Thyroid gland (tissue), 4 donors: ENCODE data around the gene PDE4B. TPM values are rescaled to one million over a fixed set of nuclear protein-coding genes. Genes with fewer than 3 reads are reported as not detected.

Source experiments
- DNase-seq, 2 donors: peaks; one replicate each; pipeline ENCODE4 v3.0.0-alpha.2; 2019
- H3K27ac ChIP-seq, 3 donors: fragments of 200-600 bp; sonication (generic); 1 replicate in 2 of 3; 2 replicates in 1 of 3; pipeline ENCODE4 v1.5.1; 2016 to 2019; ENCODE audit warnings: mild to moderate bottlenecking in 1 of 3, moderate library complexity in 1 of 3
- H3K27me3 ChIP-seq: fragments of 200-600 bp; sonication (generic); one replicate; pipeline ENCODE4 v1.5.1; 2019
- H3K36me3 ChIP-seq, 2 donors: fragments of 200-600 bp; sonication (generic); one replicate each; pipeline ENCODE4 v1.5.1; 2016 to 2019
- H3K4me1 ChIP-seq, 2 donors: fragments of 200-600 bp; sonication (generic); one replicate each; pipeline ENCODE4 v1.5.1; 2017 to 2019
- H3K4me3 ChIP-seq, 3 donors: fragments of 200-600 bp; sonication (generic); replicated peaks in 1 of 3; 1 replicate in 2 of 3; 2 replicates in 1 of 3; pipeline ENCODE4 v1.5.1; 2016; ENCODE audit warnings: mild to moderate bottlenecking in 1 of 3
- H3K9me3 ChIP-seq: fragments of 200-600 bp; sonication (generic); one replicate; pipeline ENCODE4 v1.5.1; 2017
- POLR2A ChIP-seq, 2 donors: fragments of 450-650 bp; IDR thresholded peaks; one replicate each; pipeline ENCODE4 v1.6.1; 2017; ENCODE audit warnings: antibody characterized with exemption in 2 of 2, mild to moderate bottlenecking in 2 of 2, moderate library complexity in 1 of 2
- WGBS, 2 donors: methylation state at CpG; one replicate each; pipeline ENCODE4 v1.1.5; 2017; 5-methylcytosine and 5-hydroxymethylcytosine counted together
- intact Hi-C: fragments of 100-400 bp; cut with DNase I; formaldehyde crosslinking; loops from one replicate; pipeline ENCODE4 v1.15.1; 2023
- total RNA-seq, 4 donors: library from RNA; depleted of rRNA; stranded (reverse); fragments of >200 nt; gene quantifications; one replicate each; pipeline ENCODE4 v1.2.3, GENCODE V29; 2016
- TF ChIP-seq, protein P1 (sequence below), 6 experiments: fragments of 200-600 bp in 3 of 6; fragments of 450-650 bp in 3 of 6; sonication (generic) in 3 of 6; IDR thresholded peaks; one replicate each; pipeline ENCODE4 v1.5.1; 2016 to 2019; ENCODE audit warnings: antibody characterized with exemption in 6 of 6, mild to moderate bottlenecking in 2 of 6, inconsistent platforms in 1 of 6, moderate library complexity in 1 of 6

Gene PDE4B
- total RNA-seq, 4 donors from 2014 or later = 9.6 to 21.3 (median 15.0) TPM

GRCh38 chr1:66246351-66247269, 453.9 kb downstream of the PDE4B start:
- Histone ChIP-seq H3K4me3 (no peak overlapping the region), H3K4me1 (no peaks in the 10 kb centered on the region), H3K9me3 (no peaks in the 10 kb centered on the region), H3K36me3 (no peaks in the 10 kb centered on the region), H3K27ac (no peak overlapping the region), H3K27me3 (no peaks in the 10 kb centered on the region)
- DNase-seq = no peak
- TF ChIP-seq, protein P1, sequence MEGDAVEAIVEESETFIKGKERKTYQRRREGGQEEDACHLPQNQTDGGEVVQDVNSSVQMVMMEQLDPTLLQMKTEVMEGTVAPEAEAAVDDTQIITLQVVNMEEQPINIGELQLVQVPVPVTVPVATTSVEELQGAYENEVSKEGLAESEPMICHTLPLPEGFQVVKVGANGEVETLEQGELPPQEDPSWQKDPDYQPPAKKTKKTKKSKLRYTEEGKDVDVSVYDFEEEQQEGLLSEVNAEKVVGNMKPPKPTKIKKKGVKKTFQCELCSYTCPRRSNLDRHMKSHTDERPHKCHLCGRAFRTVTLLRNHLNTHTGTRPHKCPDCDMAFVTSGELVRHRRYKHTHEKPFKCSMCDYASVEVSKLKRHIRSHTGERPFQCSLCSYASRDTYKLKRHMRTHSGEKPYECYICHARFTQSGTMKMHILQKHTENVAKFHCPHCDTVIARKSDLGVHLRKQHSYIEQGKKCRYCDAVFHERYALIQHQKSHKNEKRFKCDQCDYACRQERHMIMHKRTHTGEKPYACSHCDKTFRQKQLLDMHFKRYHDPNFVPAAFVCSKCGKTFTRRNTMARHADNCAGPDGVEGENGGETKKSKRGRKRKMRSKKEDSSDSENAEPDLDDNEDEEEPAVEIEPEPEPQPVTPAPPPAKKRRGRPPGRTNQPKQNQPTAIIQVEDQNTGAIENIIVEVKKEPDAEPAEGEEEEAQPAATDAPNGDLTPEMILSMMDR (IDR thresholded peaks at IDR 0.05) = no peak
- TF ChIP-seq POLR2A (IDR thresholded peaks at IDR 0.05) = no peak
- intact Hi-C loops = no loop called here
- 87 to 90% methylated on average over 9 of the region's 9 CpGs for WGBS, 2 donors

- no peaks in the 10 kb centered on the region for H3K9me3 ChIP-seq
- TF ChIP-seq, protein P1 (IDR thresholded peaks at IDR 0.05) = no peak
- no peak for TF ChIP-seq POLR2A (IDR thresholded peaks at IDR 0.05)
- no peaks in the 10 kb centered on the region for H3K4me1 ChIP-seq
- H3K27me3 ChIP-seq = no peaks in the 10 kb centered on the region
- 92 to 94% methylated on average over 11 of the region's 11 CpGs for whole genome bisulfite sequencing, 2 donors
- H3K27ac ChIP-seq = no peak overlapping the region
- DNase-seq = no peak
- H3K4me3 ChIP-seq = no peak overlapping the region
- no peaks in the 10 kb centered on the region for H3K36me3 ChIP-seq
- intact Hi-C loops = no loop called here
Observed at GRCh38 chr1:66247415-66248208, 454.9 kb downstream of the PDE4B start.

DNA sequence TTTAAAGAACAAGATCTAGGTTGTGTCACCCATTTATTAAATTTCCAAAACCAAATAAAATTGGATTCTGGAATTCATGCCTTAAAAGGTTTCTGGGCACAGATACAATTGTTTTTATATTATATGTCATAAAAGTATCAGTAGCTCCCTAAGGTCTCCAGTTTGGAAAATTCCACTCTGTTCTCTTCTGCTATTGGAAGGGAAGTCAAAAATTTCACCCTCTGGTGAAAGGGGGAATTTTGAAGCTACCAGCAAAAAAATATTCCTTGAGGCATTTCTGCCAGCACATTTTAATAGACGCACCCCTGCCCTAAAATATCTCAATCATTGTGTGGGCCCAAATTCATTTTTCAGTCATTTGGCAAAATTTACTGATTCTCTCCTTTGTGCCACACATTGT, 455.6 kb downstream of the PDE4B start:
- Histone ChIP-seq H3K27me3 (no peaks in the 10 kb centered on the region), H3K36me3 (no peaks in the 10 kb centered on the region), H3K9me3 (no peaks in the 10 kb centered on the region), H3K27ac (no peak overlapping the region), H3K4me1 (no peaks in the 10 kb centered on the region), H3K4me3 (no peak overlapping the region)
- intact Hi-C loops = no loop called here
- 76 to 91% methylated on average over 1 of the region's 1 CpG for WGBS, 2 donors
- TF ChIP-seq POLR2A (IDR thresholded peaks at IDR 0.05) = no peak
- TF ChIP-seq, protein P1 (IDR thresholded peaks at IDR 0.05) = no peak
- no peak for DNase-seq

DNA sequence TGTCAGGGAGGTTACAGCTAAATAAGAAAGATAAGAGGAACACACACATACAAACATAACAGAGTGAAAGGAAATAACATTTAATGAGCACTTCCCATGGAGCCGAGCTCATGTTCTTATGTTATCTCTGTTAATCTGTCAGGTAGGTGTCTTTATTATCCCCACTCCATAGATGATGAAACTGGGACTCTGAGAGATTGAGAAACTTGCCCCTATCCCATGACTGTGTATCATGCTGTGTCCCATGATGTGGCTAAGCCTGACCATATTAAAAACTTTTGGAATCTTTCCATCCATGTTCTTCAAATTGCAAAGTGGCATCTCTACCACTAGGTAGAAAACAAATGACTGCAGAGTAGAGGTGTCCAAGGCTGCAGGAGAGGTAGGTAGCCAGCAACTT, 456.1 kb downstream of the PDE4B start:
- H3K4me1 ChIP-seq = no peaks in the 10 kb centered on the region
- WGBS, 2 donors = 56 to 67% methylated on average over 1 of the region's 1 CpG
- H3K27ac ChIP-seq = no peak overlapping the region
- TF ChIP-seq, protein P1 (IDR thresholded peaks at IDR 0.05) = no peak
- no peak for TF ChIP-seq POLR2A (IDR thresholded peaks at IDR 0.05)
- no peak for DNase-seq
- no peaks in the 10 kb centered on the region for H3K27me3 ChIP-seq
- H3K9me3 ChIP-seq = no peaks in the 10 kb centered on the region
- intact Hi-C loops = no loop called here
- H3K36me3 ChIP-seq = no peaks in the 10 kb centered on the region
- no peak overlapping the region for H3K4me3 ChIP-seq
